ENCODE results near the gene PTCH1.

DNA sequence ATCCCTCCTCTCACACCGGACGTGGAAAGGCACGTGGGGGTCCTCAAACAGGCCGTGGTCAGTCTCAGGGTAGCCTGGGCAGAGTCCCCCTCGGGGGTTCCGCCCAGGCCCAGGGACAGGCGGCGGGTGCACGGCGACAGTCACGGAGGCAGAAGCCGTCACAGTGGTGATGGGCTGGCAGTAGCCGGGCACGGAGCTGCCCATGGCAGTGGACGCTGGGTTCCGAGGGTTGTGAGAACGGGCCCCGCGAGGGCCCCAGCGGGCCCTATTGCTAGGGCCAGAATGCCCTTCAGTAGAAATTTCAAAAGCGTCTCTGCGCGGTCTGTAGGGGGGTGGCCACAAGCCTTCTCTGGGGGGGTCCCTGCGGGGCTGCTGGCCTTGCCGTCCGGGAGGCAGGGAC, 69.8 kb downstream of the PTCH1 start:
- TF ChIP-seq, protein P1, sequence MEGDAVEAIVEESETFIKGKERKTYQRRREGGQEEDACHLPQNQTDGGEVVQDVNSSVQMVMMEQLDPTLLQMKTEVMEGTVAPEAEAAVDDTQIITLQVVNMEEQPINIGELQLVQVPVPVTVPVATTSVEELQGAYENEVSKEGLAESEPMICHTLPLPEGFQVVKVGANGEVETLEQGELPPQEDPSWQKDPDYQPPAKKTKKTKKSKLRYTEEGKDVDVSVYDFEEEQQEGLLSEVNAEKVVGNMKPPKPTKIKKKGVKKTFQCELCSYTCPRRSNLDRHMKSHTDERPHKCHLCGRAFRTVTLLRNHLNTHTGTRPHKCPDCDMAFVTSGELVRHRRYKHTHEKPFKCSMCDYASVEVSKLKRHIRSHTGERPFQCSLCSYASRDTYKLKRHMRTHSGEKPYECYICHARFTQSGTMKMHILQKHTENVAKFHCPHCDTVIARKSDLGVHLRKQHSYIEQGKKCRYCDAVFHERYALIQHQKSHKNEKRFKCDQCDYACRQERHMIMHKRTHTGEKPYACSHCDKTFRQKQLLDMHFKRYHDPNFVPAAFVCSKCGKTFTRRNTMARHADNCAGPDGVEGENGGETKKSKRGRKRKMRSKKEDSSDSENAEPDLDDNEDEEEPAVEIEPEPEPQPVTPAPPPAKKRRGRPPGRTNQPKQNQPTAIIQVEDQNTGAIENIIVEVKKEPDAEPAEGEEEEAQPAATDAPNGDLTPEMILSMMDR (optimal IDR thresholded peaks at IDR 0.05 in 1 of 3, IDR thresholded peaks at IDR 0.05 in 1 of 3, conservative IDR thresholded peaks at IDR 0.05 in 1 of 3; ENCODE audit: extremely low read depth in 1 of 3, insufficient read depth in 2 of 3, low read length in 3 of 3): no peak
- no peak for TF ChIP-seq EZH2 (IDR thresholded peaks at IDR 0.05; ENCODE audit: low read length)

All from keratinocyte (primary cell).